Activated naive CD8-positive, alpha-beta T cell (primary cell): ENCODE measurements around the gene CCDC136.

Source experiments
- H3K27ac Mint-ChIP-seq: one replicate; pipeline ENCODE4 v1.8.0; 2021; ENCODE audit warnings: mixed read lengths
- H3K27me3 Mint-ChIP-seq: one replicate; pipeline ENCODE4 v1.8.0; 2021; ENCODE audit warnings: mixed read lengths
- H3K36me3 Mint-ChIP-seq: one replicate; pipeline ENCODE4 v1.8.0; 2021; ENCODE audit warnings: mixed read lengths
- H3K4me1 Mint-ChIP-seq: one replicate; pipeline ENCODE4 v1.8.0; 2021; ENCODE audit warnings: low read depth, mixed read lengths
- H3K4me3 Mint-ChIP-seq: one replicate; pipeline ENCODE4 v1.8.0; 2021; ENCODE audit warnings: mild to moderate bottlenecking, mixed read lengths
- H3K9me3 Mint-ChIP-seq: one replicate; pipeline ENCODE4 v1.8.0; 2021; ENCODE audit warnings: low read depth, mixed read lengths

The CCDC136 gene

DNA sequence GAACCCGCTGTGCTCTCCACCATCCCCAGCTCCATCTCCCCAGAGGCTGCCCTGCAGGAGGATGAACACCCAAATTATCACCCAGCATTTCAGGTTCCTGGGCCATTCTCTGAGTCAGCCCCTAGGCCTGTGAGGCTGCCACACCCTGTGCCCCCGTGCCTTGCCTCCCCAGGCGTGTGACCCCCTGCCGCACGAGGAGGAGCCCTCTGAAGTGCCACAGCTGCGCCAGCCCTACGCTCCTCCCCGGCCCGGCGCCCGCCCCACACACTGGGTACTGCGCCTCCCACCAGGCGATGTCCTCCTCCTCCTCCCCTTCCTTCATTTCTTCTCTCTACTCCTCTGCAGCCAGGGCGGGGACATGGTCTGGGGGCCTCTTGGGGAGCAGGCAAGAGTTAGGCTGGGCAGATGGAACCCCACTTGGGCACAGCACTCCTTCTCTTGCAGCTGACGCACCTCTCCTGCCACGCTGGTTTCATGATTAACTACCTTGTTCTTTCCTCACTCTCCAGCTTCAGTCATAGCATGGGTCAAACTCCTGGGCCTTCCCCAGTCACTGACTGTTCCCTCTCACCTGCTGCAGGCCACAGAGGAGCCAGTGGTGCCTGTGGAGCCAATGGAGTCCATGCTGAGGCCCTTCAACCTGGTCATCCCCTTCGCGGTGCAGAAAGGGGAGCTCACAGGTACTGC, 58.2 kb downstream of the CCDC136 start:
- no peak overlapping the region for H3K4me3 Mint-ChIP-seq
- H3K36me3 Mint-ChIP-seq, result no peaks in the 10 kb centered on the region
- H3K27me3 Mint-ChIP-seq, result no peaks in the 10 kb centered on the region
- H3K9me3 Mint-ChIP-seq, result no peaks in the 10 kb centered on the region
- no peaks in the 10 kb centered on the region for H3K4me1 Mint-ChIP-seq
- H3K27ac Mint-ChIP-seq, result no peak overlapping the region

DNA sequence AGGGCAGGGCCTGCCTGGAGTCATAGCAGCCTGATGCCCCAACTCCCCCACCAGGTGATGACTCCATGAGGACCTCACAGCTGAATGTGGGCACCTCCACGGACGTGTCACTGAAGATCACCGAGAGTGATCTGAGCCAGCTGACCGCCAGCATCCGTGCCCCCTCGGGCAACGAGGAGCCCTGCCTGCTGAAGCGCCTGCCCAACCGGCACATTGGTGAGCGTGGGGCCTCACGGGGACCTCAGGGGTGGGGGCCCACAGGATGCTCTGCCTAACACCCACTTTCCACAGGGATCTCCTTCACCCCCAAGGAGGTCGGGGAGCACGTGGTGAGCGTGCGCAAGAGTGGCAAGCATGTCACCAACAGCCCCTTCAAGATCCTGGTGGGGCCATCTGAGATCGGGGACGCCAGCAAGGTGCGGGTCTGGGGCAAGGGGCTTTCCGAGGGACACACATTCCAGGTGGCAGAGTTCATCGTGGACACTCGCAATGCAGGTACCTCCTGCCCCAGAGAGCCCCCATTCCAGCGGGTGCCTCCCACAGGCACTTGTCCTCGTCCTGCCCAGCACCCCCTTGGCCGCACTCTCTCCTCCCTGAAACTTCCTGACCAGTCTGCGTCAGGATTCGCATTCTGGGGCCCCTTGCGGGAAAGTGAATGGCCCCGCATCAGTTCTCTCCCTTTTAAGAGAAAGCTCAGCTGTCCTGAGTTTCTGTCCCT, 60.9 kb downstream of the CCDC136 start:
- Mint-ChIP-seq H3K4me3 (no peak overlapping the region), H3K4me1 (no peaks in the 10 kb centered on the region), H3K9me3 (no peaks in the 10 kb centered on the region), H3K27me3 (no peaks in the 10 kb centered on the region), H3K36me3 (no peaks in the 10 kb centered on the region), H3K27ac (no peak overlapping the region)

DNA sequence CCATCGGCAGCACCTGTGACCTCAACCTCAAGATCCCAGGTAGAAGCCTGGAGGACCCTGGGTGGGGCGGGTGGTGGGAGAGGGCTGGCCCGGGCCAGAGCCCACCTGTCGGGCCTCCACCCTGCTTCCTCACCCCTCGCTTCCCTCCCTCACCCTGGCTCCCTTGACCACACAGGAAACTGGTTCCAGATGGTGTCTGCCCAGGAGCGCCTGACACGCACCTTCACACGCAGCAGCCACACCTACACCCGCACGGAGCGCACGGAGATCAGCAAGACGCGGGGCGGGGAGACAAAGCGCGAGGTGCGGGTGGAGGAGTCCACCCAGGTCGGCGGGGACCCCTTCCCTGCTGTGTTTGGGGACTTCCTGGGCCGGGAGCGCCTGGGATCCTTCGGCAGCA, 62.0 kb downstream of the CCDC136 start:
- Mint-ChIP-seq H3K36me3 (no peaks in the 10 kb centered on the region), H3K27me3 (no peaks in the 10 kb centered on the region), H3K9me3 (no peaks in the 10 kb centered on the region), H3K4me3 (no peak overlapping the region), H3K27ac (no peak overlapping the region), H3K4me1 (no peaks in the 10 kb centered on the region)

DNA sequence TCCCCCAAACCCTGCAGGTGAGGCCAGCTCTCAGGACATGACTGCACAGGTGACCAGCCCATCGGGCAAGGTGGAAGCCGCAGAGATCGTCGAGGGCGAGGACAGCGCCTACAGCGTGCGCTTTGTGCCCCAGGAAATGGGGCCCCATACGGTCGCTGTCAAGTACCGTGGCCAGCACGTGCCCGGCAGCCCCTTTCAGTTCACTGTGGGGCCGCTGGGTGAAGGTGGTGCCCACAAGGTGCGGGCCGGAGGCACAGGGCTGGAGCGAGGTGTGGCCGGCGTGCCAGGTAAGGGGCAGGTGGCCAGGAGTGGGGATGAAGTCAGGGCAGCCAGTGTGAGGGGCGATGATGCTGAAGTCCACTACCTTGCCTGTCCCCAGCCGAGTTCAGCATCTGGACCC, 62.6 kb downstream of the CCDC136 start:
- Mint-ChIP-seq H3K9me3 (no peaks in the 10 kb centered on the region), H3K27ac (no peak overlapping the region), H3K4me1 (no peaks in the 10 kb centered on the region), H3K27me3 (no peaks in the 10 kb centered on the region), H3K36me3 (no peaks in the 10 kb centered on the region), H3K4me3 (no peak overlapping the region)

DNA sequence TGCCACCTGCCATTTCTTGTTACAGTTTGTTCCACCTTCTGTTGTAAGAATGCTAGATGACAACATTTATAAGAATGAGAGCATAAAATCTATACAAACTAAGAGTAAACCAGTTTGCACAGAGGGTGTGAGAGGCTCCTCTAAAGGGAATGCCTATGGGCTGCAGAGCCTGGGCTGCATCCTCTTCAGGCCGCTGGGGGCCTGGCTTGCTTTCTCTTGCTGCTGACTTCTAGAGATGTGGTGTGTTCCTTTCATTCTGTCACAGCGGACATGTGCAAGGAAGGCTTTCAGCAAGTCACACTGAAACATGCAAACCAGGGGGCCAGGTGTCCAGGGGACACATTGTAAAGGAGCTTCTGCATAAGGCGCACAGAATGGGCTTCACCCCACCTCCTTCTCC, 63.8 kb downstream of the CCDC136 start:
- no peaks in the 10 kb centered on the region for H3K36me3 Mint-ChIP-seq
- no peaks in the 10 kb centered on the region for H3K9me3 Mint-ChIP-seq
- H3K27me3 Mint-ChIP-seq, result no peaks in the 10 kb centered on the region
- H3K4me1 Mint-ChIP-seq, result no peaks in the 10 kb centered on the region
- H3K4me3 Mint-ChIP-seq, result no peak overlapping the region
- no peak overlapping the region for H3K27ac Mint-ChIP-seq

DNA sequence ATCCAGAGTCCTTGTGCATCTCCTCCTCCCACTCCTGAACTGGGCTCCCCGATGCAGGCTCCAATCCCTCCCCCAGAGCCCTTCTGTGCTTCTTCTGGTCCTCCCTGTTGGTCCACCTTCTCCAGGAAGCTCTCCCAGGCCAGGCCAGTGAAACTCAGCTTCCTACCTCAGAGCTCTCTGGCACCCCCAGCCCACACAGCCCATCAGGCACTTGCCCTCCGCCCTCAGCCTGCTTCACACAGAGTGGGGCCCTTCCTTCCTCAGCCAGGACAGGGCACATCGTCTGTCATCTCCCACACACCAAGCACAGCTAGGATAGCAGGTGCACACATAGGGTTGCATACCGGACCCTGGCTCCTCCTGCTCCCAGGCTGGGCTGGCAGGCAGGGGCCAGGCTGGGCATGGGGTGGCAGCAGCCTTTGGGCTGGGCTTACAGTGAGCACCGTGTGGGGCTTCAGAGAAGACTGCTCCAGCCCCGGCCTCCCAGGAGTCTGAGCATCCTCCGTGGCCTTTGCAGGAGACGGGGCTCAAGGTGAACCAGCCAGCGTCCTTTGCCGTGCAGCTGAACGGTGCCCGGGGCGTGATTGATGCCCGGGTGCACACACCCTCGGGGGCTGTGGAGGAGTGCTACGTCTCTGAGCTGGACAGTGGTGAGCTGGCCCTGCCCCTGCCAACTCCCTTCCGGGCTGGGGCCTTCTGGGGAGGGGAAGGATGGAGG, 64.4 kb downstream of the CCDC136 start:
- Mint-ChIP-seq H3K4me3 (no peak overlapping the region), H3K27ac (no peak overlapping the region), H3K4me1 (no peaks in the 10 kb centered on the region), H3K9me3 (no peaks in the 10 kb centered on the region), H3K27me3 (no peaks in the 10 kb centered on the region), H3K36me3 (no peaks in the 10 kb centered on the region)

DNA sequence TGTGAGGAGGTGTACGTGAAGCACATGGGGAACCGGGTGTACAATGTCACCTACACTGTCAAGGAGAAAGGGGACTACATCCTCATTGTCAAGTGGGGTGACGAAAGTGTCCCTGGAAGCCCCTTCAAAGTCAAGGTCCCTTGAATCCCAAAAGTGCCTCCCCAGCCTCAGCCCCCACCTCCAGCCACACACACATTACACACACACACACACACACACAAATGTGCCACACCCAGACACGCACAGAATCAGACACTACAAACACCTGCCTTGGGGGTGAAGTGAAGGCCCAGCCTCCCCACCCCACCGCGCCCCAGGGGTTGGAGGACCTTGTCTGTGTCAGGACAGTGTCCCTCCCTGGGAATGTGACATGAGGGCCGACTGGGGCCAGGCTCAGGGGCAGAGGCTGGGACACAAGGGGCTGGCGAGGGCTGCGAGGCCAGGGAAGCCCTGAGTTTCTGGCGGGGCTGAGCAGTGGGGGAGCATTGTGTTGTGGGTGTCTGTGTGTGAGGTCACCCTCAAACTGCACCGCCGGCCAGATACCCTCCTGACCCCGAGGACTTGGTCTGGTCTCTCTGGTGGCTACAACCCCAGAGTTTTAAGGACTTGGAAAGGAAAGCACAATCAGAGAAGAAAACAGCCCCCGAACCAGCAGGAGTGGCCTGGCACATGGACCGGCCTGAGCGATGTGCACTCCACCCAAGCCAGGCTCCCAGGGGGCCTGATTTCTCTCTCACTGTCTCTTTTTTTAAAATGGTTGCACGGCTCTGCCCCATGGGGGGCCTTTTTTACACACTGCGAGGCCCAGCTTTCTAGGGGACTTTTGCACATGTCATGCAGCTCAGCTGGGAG, 66.8 kb downstream of the CCDC136 start:
- Mint-ChIP-seq H3K27me3 (no peaks in the 10 kb centered on the region), H3K4me1 (peaks cover 8% of the 10 kb centered on the region), H3K4me3 (no peak overlapping the region), H3K36me3 (no peaks in the 10 kb centered on the region), H3K9me3 (no peaks in the 10 kb centered on the region), H3K27ac (no peak overlapping the region)

DNA sequence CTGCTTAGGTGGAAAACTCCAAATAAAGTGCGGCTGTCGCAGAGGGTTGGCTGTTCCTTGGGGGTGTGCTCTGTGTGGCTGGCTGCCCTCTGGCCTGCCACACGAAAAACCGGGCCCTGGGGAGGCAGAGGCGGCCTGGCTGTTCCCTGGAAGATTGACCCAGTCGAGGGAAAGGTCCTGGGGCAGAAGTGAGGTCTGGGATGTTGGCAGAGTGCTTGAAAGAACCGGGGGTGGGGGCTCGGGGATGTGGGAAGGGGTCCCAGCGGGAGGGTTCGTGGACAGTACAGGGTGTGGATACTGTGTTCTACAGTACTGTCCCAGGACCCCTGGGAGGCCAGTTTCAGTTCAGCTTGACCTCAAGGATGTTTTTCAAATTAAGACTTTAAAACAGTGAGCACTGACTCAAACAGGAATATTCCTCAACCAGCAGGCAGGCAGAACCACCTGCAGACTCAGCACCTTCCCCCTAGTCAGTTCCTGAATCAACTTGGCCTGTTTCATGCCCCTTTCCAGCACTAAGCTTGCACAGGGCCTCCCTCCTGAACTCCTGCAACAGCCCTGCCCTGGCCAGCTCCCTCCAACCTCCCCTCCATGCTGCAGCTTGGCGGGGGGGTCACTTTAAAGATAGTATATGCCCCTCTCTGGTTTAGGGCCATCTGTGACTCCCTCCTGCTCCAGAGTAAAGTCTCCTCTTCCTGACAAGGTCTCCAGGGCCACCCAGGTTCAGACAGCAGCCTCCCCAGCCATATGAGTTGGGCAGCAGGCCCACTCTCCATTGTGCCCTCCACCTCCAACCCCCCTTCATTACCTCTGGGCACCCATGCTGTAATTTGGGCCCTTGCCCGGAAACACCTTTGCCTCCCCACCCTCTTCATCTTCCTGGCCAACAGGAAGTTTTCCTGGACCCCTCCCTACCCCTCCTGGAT, 67.7 kb downstream of the CCDC136 start:
- no peak overlapping the region for H3K4me3 Mint-ChIP-seq
- H3K27me3 Mint-ChIP-seq, result no peaks in the 10 kb centered on the region
- H3K9me3 Mint-ChIP-seq, result no peaks in the 10 kb centered on the region
- H3K36me3 Mint-ChIP-seq, result no peaks in the 10 kb centered on the region
- no peak overlapping the region for H3K27ac Mint-ChIP-seq
- peaks cover 12% of the 10 kb centered on the region for H3K4me1 Mint-ChIP-seq

DNA sequence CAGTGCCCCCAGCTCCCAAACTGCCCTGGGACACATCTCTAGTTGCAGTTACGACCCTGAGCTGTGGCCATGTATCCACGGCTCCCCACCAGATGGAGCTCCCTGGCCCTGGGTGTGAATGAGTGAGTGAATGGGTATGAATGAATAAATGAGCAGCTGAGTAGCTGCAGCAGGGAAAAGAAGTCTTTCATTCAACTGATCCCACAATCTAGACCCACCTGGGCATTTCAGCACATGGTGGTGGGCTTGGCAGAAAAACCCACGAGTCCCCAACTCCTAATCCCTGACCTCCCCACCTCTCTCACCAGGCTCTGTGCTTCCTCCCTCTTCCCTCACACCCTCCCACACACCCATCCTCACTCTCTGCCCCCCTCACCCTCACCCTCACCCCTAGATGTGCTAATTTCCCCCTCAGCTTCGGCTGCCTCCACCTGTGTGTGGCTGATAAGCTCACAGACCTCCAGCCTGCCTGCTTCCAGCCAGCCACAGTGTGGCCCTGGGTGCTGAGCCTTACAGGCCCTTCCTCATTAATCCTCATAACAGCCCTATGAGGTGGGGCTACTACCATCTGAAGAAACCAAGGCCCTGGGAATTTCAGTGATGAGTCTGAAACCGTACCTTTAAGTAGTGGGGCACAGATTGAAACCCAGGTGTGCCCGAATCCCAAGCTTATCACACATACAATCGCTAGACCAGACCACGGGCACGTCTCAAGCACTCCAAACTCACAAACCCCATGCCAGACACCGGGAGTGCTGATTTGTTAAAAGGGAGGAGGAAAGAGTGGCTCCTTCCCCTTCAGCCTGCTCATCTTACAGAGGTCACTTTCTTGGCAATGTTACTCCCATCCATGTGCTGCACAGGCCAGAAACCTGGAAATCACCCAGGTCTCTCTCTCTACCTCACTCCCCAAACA, 68.6 kb downstream of the CCDC136 start:
- Mint-ChIP-seq H3K27ac (peak overlapping the region; percentile 1), H3K4me3 (no peak overlapping the region), H3K27me3 (no peaks in the 10 kb centered on the region), H3K4me1 (peaks cover 21% of the 10 kb centered on the region), H3K36me3 (peaks cover 3% of the 10 kb centered on the region), H3K9me3 (no peaks in the 10 kb centered on the region)

DNA sequence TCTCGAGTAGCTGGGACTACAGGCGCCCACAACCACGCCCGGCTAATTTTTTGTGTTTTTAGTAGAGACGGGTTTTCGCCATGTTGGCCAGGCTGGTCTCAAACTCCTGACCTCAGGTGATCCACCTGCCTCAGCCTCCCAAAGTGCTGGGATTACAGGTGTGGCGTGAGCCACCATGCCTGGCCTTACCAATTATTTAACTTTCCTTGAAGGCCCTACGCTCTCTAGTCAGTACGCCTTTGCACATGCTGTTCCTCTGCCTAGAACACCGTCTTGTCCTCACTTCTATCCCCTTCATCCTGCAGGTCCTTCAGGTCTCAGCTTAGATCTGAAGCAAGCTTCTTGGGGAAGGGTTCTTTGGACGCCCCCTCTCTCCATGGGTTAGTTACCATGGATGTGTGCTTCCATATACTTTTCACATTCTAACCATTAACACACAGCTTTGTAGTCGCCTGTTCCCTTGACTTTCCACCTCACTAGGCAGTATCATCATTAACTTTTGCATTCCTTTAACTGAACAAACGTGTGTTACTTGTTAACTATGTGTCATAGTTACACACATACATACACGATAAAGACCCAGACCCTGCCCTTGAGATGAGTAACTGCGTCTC, 70.3 kb downstream of the CCDC136 start:
- H3K36me3 Mint-ChIP-seq, result peaks cover 5% of the 10 kb centered on the region
- peaks cover 24% of the 10 kb centered on the region for H3K4me1 Mint-ChIP-seq
- peak overlapping the region; percentile 100 for H3K4me3 Mint-ChIP-seq
- H3K9me3 Mint-ChIP-seq, result no peaks in the 10 kb centered on the region
- no peaks in the 10 kb centered on the region for H3K27me3 Mint-ChIP-seq
- peak overlapping the region; percentile 98 for H3K27ac Mint-ChIP-seq

DNA sequence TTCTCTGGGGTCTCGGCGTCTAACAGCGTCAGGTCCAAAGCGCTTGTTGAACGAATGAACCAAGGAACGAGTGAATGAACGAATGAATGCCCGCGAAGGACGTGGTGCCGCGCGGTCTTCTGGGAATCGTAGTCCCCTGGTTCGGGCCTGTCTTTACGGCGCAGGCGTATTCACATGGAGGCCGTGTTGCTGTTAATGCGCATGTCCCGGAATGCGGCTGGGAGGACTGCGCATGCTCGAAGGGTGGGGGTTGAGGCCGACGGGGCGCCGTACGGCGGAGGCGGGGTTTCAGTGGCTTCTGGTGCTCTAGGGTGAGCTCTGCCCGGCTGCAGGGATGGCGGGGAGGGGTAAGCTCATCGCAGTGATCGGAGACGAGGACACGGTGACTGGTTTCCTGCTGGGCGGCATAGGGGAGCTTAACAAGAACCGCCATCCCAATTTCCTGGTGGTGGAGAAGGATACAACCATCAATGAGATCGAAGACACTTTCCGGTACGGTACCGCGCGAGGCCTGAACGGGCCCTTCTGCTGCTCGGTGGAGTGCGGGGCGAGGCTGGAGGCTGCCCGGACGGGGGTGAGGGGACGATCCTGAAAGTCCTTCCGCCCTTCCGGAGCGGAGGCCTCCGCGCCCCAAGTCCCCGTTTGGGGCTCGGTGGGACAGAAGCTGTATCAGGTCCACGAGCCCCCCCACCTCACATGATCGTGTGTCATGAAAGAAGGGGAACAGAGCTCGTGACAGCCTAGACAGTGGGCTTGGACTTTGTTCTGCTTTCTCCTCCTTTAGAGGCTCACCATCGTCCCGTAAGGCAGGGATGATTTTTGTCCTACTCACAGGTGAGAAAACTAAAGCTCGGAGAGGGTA, 71.0 kb downstream of the CCDC136 start, which contains the start of gene ATP6V1F:
TSS of gene ATP6V1F (plus strand) at position 286 of the 862 bp plus-strand sequence. CDS start at position 335, 49 bp downstream.
- Mint-ChIP-seq H3K36me3 (peaks cover 5% of the 10 kb centered on the region), H3K4me3 (peak within 1 kb of the TSS; percentile 100), H3K27ac (peak within 1 kb of the TSS; percentile 98), H3K4me1 (peaks cover 24% of the 10 kb centered on the region), H3K9me3 (no peaks in the 10 kb centered on the region), H3K27me3 (no peaks in the 10 kb centered on the region)

DNA sequence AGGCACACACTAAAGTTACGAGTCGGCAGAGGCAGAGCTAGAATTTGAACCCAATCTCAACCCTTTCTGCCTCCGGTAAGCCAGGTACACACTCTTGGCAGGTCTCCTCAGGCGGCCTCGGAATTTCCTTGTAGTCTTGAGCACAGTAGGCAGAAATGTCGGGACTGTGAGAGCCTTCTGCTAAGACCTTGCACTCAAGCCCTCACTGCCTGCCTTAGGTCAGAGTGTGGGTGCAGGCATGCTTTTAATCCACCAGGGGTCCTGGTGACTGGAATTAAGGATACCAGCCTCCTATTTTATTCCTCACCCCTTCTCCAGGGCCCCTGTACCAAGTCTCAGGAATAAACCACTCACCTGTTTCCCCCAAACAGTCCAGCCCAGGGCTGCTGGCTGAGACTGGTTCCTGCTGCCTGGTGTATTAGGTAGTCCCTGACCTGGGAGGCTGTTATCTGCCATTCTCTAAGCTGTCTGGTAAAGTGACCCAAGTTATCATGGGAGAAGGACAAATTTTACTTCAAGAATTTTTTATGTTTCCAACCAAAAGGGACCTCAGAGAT, 71.7 kb downstream of the CCDC136 start:
- peaks cover 5% of the 10 kb centered on the region for H3K36me3 Mint-ChIP-seq
- peak overlapping the region; percentile 100 for H3K4me3 Mint-ChIP-seq
- no peaks in the 10 kb centered on the region for H3K27me3 Mint-ChIP-seq
- H3K4me1 Mint-ChIP-seq, result peaks cover 24% of the 10 kb centered on the region
- no peaks in the 10 kb centered on the region for H3K9me3 Mint-ChIP-seq
- peak overlapping the region; percentile 98 for H3K27ac Mint-ChIP-seq
